ENCODE data around the gene EML6. TPM values are rescaled to one million over a fixed set of nuclear protein-coding genes. Genes with fewer than 3 reads are reported as not detected.

EML6 gene
- total RNA-seq, 1 experiment from 2014 or later, result 6.6 TPM

- TF ChIP-seq, protein P1, sequence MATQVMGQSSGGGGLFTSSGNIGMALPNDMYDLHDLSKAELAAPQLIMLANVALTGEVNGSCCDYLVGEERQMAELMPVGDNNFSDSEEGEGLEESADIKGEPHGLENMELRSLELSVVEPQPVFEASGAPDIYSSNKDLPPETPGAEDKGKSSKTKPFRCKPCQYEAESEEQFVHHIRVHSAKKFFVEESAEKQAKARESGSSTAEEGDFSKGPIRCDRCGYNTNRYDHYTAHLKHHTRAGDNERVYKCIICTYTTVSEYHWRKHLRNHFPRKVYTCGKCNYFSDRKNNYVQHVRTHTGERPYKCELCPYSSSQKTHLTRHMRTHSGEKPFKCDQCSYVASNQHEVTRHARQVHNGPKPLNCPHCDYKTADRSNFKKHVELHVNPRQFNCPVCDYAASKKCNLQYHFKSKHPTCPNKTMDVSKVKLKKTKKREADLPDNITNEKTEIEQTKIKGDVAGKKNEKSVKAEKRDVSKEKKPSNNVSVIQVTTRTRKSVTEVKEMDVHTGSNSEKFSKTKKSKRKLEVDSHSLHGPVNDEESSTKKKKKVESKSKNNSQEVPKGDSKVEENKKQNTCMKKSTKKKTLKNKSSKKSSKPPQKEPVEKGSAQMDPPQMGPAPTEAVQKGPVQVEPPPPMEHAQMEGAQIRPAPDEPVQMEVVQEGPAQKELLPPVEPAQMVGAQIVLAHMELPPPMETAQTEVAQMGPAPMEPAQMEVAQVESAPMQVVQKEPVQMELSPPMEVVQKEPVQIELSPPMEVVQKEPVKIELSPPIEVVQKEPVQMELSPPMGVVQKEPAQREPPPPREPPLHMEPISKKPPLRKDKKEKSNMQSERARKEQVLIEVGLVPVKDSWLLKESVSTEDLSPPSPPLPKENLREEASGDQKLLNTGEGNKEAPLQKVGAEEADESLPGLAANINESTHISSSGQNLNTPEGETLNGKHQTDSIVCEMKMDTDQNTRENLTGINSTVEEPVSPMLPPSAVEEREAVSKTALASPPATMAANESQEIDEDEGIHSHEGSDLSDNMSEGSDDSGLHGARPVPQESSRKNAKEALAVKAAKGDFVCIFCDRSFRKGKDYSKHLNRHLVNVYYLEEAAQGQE (IDR thresholded peaks at IDR 0.05; ENCODE audit: low read depth), result no peak
- TF ChIP-seq CTCF (IDR thresholded peaks at IDR 0.05 in 2 of 3, conservative IDR thresholded peaks at IDR 0.05 in 1 of 3; ENCODE audit: borderline replicate concordance in 1 of 3, insufficient read depth in 1 of 3, low read depth in 2 of 3, low read length in 2 of 3) (no peak), POLR2A (IDR thresholded peaks at IDR 0.05; ENCODE audit: borderline replicate concordance, extremely low read depth, insufficient read depth, insufficient read length) (no peak)
Measured at GRCh38 chr2:54891909-54892308, 168.4 kb downstream of the EML6 start (continued).

DNA sequence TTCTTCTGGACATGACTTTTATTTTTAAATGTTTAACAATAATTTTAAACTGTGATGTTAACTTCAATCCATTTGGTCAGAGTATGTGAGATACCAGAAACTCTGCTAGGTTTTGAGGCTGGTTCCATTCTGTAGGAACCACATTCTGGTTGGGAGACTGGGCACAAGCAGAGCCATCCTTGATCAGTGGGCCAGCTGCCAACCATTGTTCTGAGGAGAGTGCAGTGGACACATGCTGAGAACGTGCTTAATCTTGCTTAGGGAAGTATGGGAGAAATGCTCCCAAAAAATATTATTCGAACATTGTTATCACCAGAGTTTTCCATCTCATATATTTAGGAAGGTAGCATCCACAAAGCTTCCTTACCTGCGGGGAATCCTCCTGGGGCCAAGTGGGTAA lies 171.0 kb downstream of the EML6 start:
- Histone ChIP-seq H3K79me2 (ENCODE audit: insufficient read depth, low read length) (no peaks in the 10 kb centered on the region), H3K27ac (ENCODE audit: low read depth, low read length) (no peak overlapping the region), H2AFZ (ENCODE audit: low read depth, low read length, poor library complexity, severe bottlenecking) (no peak overlapping the region), H3K4me1 (ENCODE audit: control insufficient read depth in 1 of 2, insufficient read depth in 2 of 2, low read length in 2 of 2) (no peaks in the 10 kb centered on the region), H3K27me3 (ENCODE audit: insufficient read depth, low read length) (no peaks in the 10 kb centered on the region), H3K9ac (ENCODE audit: low read length) (no peak overlapping the region), H4K20me1 (ENCODE audit: insufficient read depth) (no peaks in the 10 kb centered on the region), H3K4me2 (ENCODE audit: low read length) (no peak overlapping the region), H3K9me2 (ENCODE audit: insufficient read depth) (no peaks in the 10 kb centered on the region), H3K9me3 (ENCODE audit: control insufficient read depth in 1 of 2, insufficient read depth in 1 of 2, low read depth in 1 of 2, low read length in 2 of 2) (peaks cover 0 to 3% of the 10 kb centered on the region in 2 experiments; a peak in 1 of 4 replicates), H3K36me3 (ENCODE audit: control insufficient read depth in 1 of 2, insufficient read depth in 2 of 2, low read length in 2 of 2) (no peaks in the 10 kb centered on the region; a peak in 1 of 4 replicates), H3K4me3 (replicated peaks in 1 of 2; ENCODE audit: low read depth in 1 of 2, low read length in 2 of 2) (no peak overlapping the region)
- intact Hi-C loops (cut with micrococcal nuclease), result no loop called here
- BruUV-seq (replicated peaks), result no TSS peak
- CTCF ChIA-PET, result no interaction called here
- POLR2A ChIA-PET, result interaction anchor here (0.7 kb wide), 1 partner anchor 9 kb away, joined by 3 read pairs; no protein-coding TSS in a partner anchor
- TF ChIP-seq CEBPB (IDR thresholded peaks at IDR 0.05; ENCODE audit: low read depth) (no peak), MAX (IDR thresholded peaks at IDR 0.05) (no peak), CTCF (IDR thresholded peaks at IDR 0.05 in 2 of 3, conservative IDR thresholded peaks at IDR 0.05 in 1 of 3; ENCODE audit: borderline replicate concordance in 1 of 3, insufficient read depth in 1 of 3, low read depth in 2 of 3, low read length in 2 of 3) (no peak)
- RAD21 ChIA-PET (ENCODE audit: low non-redundant PET in 1 of 2, low total read pairs in 2 of 2, uncharacterized antibody in 2 of 2, unreplicated experiment in 2 of 2), result no interaction called here
- no peak for DNase-seq (ENCODE audit: low read depth, low spot score)
- ATAC-seq, result no peak

All from HCT116 (cell line).